ENCODE data around the gene CRYGB. TPM values are rescaled to one million over a fixed set of nuclear protein-coding genes. Genes with fewer than 3 reads are reported as not detected.
A peak's percentile ranks its signal among the peaks of the same experiment; 100 is the strongest.

Gene CRYGB
- total and polyA plus RNA-seq, 2 of the 13 experiments (the other 11 are each of a cell fraction or from before 2014, with no cell fraction given) = not detected

DNA sequence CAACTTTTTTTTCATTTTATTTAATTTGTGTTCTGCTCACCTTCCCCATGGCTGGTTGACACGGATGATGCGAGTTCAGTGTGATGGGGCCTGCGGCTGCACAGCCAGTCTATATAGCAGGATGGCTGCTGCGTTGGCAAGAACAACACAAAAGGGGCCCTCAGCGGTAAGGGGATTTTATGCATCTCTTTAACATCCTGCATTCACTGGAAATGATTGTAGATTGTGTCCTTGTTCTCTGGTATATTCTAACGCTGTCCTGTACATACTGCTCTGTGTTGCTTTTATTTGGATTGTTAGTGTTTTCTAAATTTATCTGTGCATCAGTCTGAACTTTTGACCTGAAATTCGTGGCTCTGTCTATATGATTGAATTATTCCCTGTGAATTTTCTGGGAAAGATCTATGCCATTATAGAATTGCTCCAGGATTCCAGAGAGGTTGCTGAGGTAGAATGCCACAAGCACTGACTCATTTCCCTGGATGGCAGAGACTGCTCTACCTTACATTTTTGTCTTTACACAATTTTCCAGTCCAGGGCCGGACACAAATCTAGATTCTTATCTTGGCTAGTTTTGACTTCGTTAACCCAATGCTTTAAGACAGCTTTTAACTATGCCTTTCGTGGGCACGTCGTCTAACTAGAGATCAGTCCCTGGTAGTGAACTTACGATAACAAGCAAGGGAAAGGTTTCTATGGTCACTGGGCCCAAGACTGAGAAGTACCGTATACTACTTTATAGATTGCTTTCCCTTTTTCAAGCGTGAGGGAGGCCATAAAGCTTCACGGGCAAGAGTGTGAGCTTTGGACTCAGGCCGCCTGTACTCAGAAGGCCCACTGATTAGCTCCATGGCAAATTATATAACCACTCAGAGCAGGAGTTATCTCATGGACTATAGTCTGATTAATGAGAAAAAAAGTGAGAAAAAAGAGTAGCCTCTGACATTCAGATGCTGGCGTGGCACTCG is 15.9 kb downstream of the CRYGB start, which contains the start of gene CRYGC (continued):
- TF ChIP-seq, protein P1, sequence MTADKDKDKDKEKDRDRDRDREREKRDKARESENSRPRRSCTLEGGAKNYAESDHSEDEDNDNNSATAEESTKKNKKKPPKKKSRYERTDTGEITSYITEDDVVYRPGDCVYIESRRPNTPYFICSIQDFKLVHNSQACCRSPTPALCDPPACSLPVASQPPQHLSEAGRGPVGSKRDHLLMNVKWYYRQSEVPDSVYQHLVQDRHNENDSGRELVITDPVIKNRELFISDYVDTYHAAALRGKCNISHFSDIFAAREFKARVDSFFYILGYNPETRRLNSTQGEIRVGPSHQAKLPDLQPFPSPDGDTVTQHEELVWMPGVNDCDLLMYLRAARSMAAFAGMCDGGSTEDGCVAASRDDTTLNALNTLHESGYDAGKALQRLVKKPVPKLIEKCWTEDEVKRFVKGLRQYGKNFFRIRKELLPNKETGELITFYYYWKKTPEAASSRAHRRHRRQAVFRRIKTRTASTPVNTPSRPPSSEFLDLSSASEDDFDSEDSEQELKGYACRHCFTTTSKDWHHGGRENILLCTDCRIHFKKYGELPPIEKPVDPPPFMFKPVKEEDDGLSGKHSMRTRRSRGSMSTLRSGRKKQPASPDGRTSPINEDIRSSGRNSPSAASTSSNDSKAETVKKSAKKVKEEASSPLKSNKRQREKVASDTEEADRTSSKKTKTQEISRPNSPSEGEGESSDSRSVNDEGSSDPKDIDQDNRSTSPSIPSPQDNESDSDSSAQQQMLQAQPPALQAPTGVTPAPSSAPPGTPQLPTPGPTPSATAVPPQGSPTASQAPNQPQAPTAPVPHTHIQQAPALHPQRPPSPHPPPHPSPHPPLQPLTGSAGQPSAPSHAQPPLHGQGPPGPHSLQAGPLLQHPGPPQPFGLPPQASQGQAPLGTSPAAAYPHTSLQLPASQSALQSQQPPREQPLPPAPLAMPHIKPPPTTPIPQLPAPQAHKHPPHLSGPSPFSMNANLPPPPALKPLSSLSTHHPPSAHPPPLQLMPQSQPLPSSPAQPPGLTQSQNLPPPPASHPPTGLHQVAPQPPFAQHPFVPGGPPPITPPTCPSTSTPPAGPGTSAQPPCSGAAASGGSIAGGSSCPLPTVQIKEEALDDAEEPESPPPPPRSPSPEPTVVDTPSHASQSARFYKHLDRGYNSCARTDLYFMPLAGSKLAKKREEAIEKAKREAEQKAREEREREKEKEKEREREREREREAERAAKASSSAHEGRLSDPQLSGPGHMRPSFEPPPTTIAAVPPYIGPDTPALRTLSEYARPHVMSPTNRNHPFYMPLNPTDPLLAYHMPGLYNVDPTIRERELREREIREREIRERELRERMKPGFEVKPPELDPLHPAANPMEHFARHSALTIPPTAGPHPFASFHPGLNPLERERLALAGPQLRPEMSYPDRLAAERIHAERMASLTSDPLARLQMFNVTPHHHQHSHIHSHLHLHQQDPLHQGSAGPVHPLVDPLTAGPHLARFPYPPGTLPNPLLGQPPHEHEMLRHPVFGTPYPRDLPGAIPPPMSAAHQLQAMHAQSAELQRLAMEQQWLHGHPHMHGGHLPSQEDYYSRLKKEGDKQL (CRISPR knock-in tag; IDR thresholded peaks at IDR 0.05; ENCODE audit: low read depth) = no peak
- no peak for TF ChIP-seq ZNF598 (CRISPR knock-in tag; IDR thresholded peaks at IDR 0.05; ENCODE audit: borderline replicate concordance)
- no peak for TF ChIP-seq ZNF33B (CRISPR knock-in tag; IDR thresholded peaks at IDR 0.05)
- TF ChIP-seq PBX3 (CRISPR knock-in tag; IDR thresholded peaks at IDR 0.05; ENCODE audit: borderline replicate concordance) = no peak
- peak; percentile 36; the same call in 1 of the 2 replicates for TF ChIP-seq FOXK1 (CRISPR knock-in tag; IDR thresholded peaks at IDR 0.05; ENCODE audit: borderline replicate concordance, low read depth)
- TF ChIP-seq IRF2 (CRISPR knock-in tag; IDR thresholded peaks at IDR 0.05) = peak; percentile 73
- TF ChIP-seq NBN (conservative IDR thresholded peaks at IDR 0.05) = no peak
- peak; percentile 59 for TF ChIP-seq ELF3 (CRISPR knock-in tag; IDR thresholded peaks at IDR 0.05)
- no peak for TF ChIP-seq NAIF1 (CRISPR knock-in tag; IDR thresholded peaks at IDR 0.05; ENCODE audit: borderline replicate concordance)
- TF ChIP-seq, protein P2, sequence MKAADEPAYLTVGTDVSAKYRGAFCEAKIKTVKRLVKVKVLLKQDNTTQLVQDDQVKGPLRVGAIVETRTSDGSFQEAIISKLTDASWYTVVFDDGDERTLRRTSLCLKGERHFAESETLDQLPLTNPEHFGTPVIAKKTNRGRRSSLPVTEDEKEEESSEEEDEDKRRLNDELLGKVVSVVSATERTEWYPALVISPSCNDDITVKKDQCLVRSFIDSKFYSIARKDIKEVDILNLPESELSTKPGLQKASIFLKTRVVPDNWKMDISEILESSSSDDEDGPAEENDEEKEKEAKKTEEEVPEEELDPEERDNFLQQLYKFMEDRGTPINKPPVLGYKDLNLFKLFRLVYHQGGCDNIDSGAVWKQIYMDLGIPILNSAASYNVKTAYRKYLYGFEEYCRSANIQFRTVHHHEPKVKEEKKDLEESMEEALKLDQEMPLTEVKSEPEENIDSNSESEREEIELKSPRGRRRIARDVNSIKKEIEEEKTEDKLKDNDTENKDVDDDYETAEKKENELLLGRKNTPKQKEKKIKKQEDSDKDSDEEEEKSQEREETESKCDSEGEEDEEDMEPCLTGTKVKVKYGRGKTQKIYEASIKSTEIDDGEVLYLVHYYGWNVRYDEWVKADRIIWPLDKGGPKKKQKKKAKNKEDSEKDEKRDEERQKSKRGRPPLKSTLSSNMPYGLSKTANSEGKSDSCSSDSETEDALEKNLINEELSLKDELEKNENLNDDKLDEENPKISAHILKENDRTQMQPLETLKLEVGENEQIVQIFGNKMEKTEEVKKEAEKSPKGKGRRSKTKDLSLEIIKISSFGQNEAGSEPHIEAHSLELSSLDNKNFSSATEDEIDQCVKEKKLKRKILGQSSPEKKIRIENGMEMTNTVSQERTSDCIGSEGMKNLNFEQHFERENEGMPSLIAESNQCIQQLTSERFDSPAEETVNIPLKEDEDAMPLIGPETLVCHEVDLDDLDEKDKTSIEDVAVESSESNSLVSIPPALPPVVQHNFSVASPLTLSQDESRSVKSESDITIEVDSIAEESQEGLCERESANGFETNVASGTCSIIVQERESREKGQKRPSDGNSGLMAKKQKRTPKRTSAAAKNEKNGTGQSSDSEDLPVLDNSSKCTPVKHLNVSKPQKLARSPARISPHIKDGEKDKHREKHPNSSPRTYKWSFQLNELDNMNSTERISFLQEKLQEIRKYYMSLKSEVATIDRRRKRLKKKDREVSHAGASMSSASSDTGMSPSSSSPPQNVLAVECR (CRISPR knock-in tag; IDR thresholded peaks at IDR 0.05; ENCODE audit: borderline replicate concordance) = peak; percentile 61; the same call in 1 of the 2 replicates
- TF ChIP-seq, protein P3, sequence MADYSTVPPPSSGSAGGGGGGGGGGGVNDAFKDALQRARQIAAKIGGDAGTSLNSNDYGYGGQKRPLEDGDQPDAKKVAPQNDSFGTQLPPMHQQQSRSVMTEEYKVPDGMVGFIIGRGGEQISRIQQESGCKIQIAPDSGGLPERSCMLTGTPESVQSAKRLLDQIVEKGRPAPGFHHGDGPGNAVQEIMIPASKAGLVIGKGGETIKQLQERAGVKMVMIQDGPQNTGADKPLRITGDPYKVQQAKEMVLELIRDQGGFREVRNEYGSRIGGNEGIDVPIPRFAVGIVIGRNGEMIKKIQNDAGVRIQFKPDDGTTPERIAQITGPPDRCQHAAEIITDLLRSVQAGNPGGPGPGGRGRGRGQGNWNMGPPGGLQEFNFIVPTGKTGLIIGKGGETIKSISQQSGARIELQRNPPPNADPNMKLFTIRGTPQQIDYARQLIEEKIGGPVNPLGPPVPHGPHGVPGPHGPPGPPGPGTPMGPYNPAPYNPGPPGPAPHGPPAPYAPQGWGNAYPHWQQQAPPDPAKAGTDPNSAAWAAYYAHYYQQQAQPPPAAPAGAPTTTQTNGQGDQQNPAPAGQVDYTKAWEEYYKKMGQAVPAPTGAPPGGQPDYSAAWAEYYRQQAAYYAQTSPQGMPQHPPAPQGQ (CRISPR knock-in tag; IDR thresholded peaks at IDR 0.05; ENCODE audit: borderline replicate concordance) = no peak
- TF ChIP-seq PHF21A (CRISPR knock-in tag; IDR thresholded peaks at IDR 0.05) = peak; percentile 52
- TF ChIP-seq PAF1 (CRISPR knock-in tag; IDR thresholded peaks at IDR 0.05) = no peak
- no peak for TF ChIP-seq FOXJ3 (CRISPR knock-in tag; IDR thresholded peaks at IDR 0.05; ENCODE audit: borderline replicate concordance)

All from HepG2 (cell line).